CD4-positive, alpha-beta T cell treated with Interleukin-4 for 1 hour (primary cell): Measurements from ENCODE around the gene CNNM4.

Experiments used
- DNase-seq, 2 donors: peaks; one replicate each; pipeline ENCODE4 v3.0.0-alpha.2; 2020 to 2022

CNNM4 gene

GRCh38 chr2:96760036-96760985 lies at the start of gene CNNM4:
Gene CNNM4, plus strand, starts transcription at chr2:96760902. Its CDS starts 98 bp downstream, at chr2:96761000.
- DNase-seq = peak; percentile 92

GRCh38 chr2:96710985-96711384 lies 49.7 kb upstream of the CNNM4 start:
- no peak for DNase-seq

- no peak for DNase-seq
Measured at GRCh38 chr2:96715658-96716057, 45.0 kb upstream of the CNNM4 start.

GRCh38 chr2:96716388-96716787 lies 44.3 kb upstream of the CNNM4 start:
- no peak for DNase-seq

- DNase-seq = no peak
Measured at GRCh38 chr2:96726131-96726530, 34.6 kb upstream of the CNNM4 start.

- no peak for DNase-seq
Measured at GRCh38 chr2:96727431-96727830, 33.3 kb upstream of the CNNM4 start.

- no peak for DNase-seq
Measured at GRCh38 chr2:96729748-96730147, 31.0 kb upstream of the CNNM4 start.

- DNase-seq = no peak
Measured at GRCh38 chr2:96730212-96730611, 30.5 kb upstream of the CNNM4 start.

GRCh38 chr2:96733931-96734330 lies 26.8 kb upstream of the CNNM4 start:
- no peak for DNase-seq

- no peak for DNase-seq
Measured at GRCh38 chr2:96734880-96735583, 25.7 kb upstream of the CNNM4 start.

GRCh38 chr2:96737251-96737650 lies 23.5 kb upstream of the CNNM4 start:
- DNase-seq = no peak

- DNase-seq = peak in 1 of 2 donors; percentile 42
Measured at GRCh38 chr2:96737831-96738230, 22.9 kb upstream of the CNNM4 start.

GRCh38 chr2:96739076-96739632 lies 21.5 kb upstream of the CNNM4 start:
- DNase-seq = no peak

- peak; percentile 98 for DNase-seq
Measured at GRCh38 chr2:96739633-96740428, 20.9 kb upstream of the CNNM4 start, which contains the start of gene LMAN2L. Gene LMAN2L, minus strand, starts transcription at chr2:96740064. Its CDS starts 24 bp downstream, at chr2:96740040.

GRCh38 chr2:96747061-96747617 lies 13.6 kb upstream of the CNNM4 start:
- no peak for DNase-seq

GRCh38 chr2:96751800-96752199 lies 8.9 kb upstream of the CNNM4 start:
- DNase-seq = no peak

GRCh38 chr2:96753661-96754282 lies 6.9 kb upstream of the CNNM4 start:
- DNase-seq = no peak

- DNase-seq = no peak
Measured at GRCh38 chr2:96754317-96754716, 6.4 kb upstream of the CNNM4 start.

- no peak for DNase-seq
Measured at GRCh38 chr2:96756788-96757476, 3.8 kb upstream of the CNNM4 start.

- no peak for DNase-seq
Measured at GRCh38 chr2:96757477-96757860, 3.2 kb upstream of the CNNM4 start.

- no peak for DNase-seq
Measured at GRCh38 chr2:96758987-96759386, 1.7 kb upstream of the CNNM4 start.
